ENCODE data around the gene TEX36.

- TF ChIP-seq CTCF (IDR thresholded peaks at IDR 0.05; ENCODE audit: poor library complexity, severe bottlenecking) (peak; percentile 88), POLR2AphosphoS5 (IDR thresholded peaks at IDR 0.05) (no peak), SMC3 (conservative IDR thresholded peaks at IDR 0.05; ENCODE audit: poor library complexity) (peak; percentile 95), RAD21 (conservative IDR thresholded peaks at IDR 0.05) (peak; percentile 91), EP300 (conservative IDR thresholded peaks at IDR 0.05; ENCODE audit: poor library complexity, severe bottlenecking) (no peak), REST (IDR thresholded peaks at IDR 0.05; ENCODE audit: borderline replicate concordance) (no peak), EZH2 (IDR thresholded peaks at IDR 0.05; ENCODE audit: borderline replicate concordance, insufficient read depth, low read length, poor library complexity, severe bottlenecking) (no peak), TAF1 (IDR thresholded peaks at IDR 0.05; ENCODE audit: low read depth) (no peak), MXI1 (conservative IDR thresholded peaks at IDR 0.05; ENCODE audit: poor library complexity, severe bottlenecking) (no peak)
Observed at GRCh38 chr10:125629758-125630376, 53.1 kb downstream of the TEX36 start.
